Measurements from ENCODE around the gene SLC41A1. TPM values are rescaled to one million over a fixed set of nuclear protein-coding genes. Genes with fewer than 3 reads are reported as not detected.
"Not testable (repeated sequence)": the region's sequence is repeated elsewhere in the genome, so short reads cannot be mapped to it uniquely, and the experiment has no call there.

Gene SLC41A1
- 10 to 100 TPM; 31.5 to 31.6 TPM for total RNA-seq

- H3K27ac Mint-ChIP-seq, result peak within 1 kb of the TSS; percentile 76
- H3K4me3 Mint-ChIP-seq, result peak within 1 kb of the TSS; percentile 89
- H3K36me3 Mint-ChIP-seq, result peaks cover 14% of the 10 kb centered on the region
- peak; percentile 85 for DNase-seq
- peaks cover 46% of the 10 kb centered on the region for H3K4me1 Mint-ChIP-seq
- H3K27me3 Mint-ChIP-seq, result no peaks in the 10 kb centered on the region
- no peaks in the 10 kb centered on the region for H3K9me3 Mint-ChIP-seq
Measured at GRCh38 chr1:205812878-205813754, at the start of gene SLC41A1. SLC41A1 (minus strand) TSS chr1:205813198; CDS start chr1:205810441, 2,757 bp downstream.

GRCh38 chr1:205861540-205861939 is 48.5 kb upstream of the SLC41A1 start:
- H3K27ac Mint-ChIP-seq, result no peak overlapping the region
- H3K9me3 Mint-ChIP-seq, result no peaks in the 10 kb centered on the region
- no peak overlapping the region for H3K4me3 Mint-ChIP-seq
- H3K27me3 Mint-ChIP-seq, result no peaks in the 10 kb centered on the region
- peaks cover 5% of the 10 kb centered on the region for H3K36me3 Mint-ChIP-seq
- DNase-seq, result no peak
- H3K4me1 Mint-ChIP-seq, result peaks cover 1% of the 10 kb centered on the region

GRCh38 chr1:205858141-205858961 is 45.4 kb upstream of the SLC41A1 start:
- Mint-ChIP-seq H3K9me3 (peaks cover 10% of the 10 kb centered on the region), H3K4me3 (no peak overlapping the region), H3K27ac (peak overlapping the region; percentile 1), H3K4me1 (peaks cover 1% of the 10 kb centered on the region), H3K36me3 (peaks cover 8% of the 10 kb centered on the region), H3K27me3 (no peaks in the 10 kb centered on the region)
- no peak for DNase-seq

- H3K9me3 Mint-ChIP-seq, result peaks cover 10% of the 10 kb centered on the region
- not testable (repeated sequence) for DNase-seq, H3K27ac Mint-ChIP-seq, H3K4me3 Mint-ChIP-seq, H3K27me3 Mint-ChIP-seq, H3K4me1 Mint-ChIP-seq
- H3K36me3 Mint-ChIP-seq, result peaks cover 11% of the 10 kb centered on the region
Measured at GRCh38 chr1:205857501-205857900, 44.5 kb upstream of the SLC41A1 start.

GRCh38 chr1:205856433-205856832 is 43.4 kb upstream of the SLC41A1 start:
- Mint-ChIP-seq H3K27ac (no peak overlapping the region), H3K27me3 (no peaks in the 10 kb centered on the region), H3K9me3 (peaks cover 10% of the 10 kb centered on the region), H3K36me3 (peaks cover 11% of the 10 kb centered on the region), H3K4me1 (peaks cover 1% of the 10 kb centered on the region), H3K4me3 (no peak overlapping the region)
- no peak for DNase-seq

DNA sequence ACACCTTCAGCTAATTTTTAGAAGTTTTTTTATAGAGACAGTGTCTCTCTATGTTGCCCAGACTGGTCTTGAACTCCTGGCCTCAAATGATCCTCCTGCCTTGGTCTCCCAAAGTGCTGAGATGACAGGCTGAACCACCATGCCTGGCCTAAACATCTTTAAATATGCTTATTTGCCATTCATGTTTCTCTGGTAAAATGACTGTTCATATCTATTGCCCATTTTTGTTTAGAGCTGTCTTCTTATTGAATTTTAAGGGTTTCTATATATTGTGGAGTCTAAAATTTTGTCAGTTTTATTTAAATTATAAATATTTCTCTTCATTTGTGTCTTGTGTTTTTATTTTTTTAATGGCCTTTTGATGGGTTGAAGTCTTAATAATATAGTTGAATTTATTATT is 40.0 kb upstream of the SLC41A1 start:
- Mint-ChIP-seq H3K9me3 (peaks cover 10% of the 10 kb centered on the region), H3K27me3 (no peaks in the 10 kb centered on the region), H3K4me1 (peaks cover 19% of the 10 kb centered on the region), H3K27ac (no peak overlapping the region), H3K4me3 (no peak overlapping the region), H3K36me3 (peaks cover 10% of the 10 kb centered on the region)
- no peak for DNase-seq

- H3K9me3 Mint-ChIP-seq, result peaks cover 10% of the 10 kb centered on the region
- no peak overlapping the region for H3K27ac Mint-ChIP-seq
- H3K4me1 Mint-ChIP-seq, result peaks cover 23% of the 10 kb centered on the region
- no peaks in the 10 kb centered on the region for H3K27me3 Mint-ChIP-seq
- no peak for DNase-seq
- no peak overlapping the region for H3K4me3 Mint-ChIP-seq
- H3K36me3 Mint-ChIP-seq, result peaks cover 10% of the 10 kb centered on the region
Measured at GRCh38 chr1:205851993-205852392, 39.0 kb upstream of the SLC41A1 start.

DNA sequence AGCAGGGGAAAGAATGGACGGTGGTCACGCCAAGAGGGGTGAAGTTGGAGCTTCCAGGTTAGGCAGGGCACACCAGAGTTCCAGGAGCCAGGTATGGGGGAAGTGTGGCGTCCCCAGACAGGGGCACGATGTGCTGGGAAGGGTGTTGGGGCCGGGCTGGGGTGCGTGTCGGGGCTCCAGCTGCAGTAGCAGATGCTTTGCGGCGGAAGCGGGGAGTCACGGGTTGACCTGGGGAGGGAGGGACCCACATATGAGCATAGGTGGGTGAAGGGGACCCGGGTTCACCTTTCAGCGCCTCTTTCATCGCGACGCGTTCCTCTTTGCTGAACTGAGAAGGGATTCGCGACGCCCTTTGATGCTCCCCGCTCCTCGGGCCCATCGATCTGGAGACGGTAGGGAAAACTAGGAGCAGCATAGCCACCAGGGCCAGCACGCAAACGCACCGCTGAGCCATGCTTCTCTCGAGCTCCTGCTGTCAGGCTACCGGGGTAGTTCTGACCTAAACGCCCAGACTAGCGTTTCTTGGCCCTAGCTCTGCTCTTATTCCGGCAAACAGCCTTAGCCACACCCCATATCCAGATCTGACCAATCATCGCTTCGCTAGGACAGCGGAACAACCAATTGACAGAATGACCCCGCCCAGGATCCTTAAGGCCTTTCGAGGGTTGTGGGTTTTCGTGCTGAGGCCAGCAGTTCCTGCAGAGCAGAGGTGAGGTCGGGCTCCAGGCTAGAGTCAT is 36.8 kb upstream of the SLC41A1 start, which contains the start of gene PM20D1:
Gene PM20D1, minus strand, starts transcription at position 514 of the 737 bp plus-strand sequence. Its CDS starts 60 bp downstream, at position 454.
- peaks cover 23% of the 10 kb centered on the region for H3K4me1 Mint-ChIP-seq
- H3K27me3 Mint-ChIP-seq, result no peaks in the 10 kb centered on the region
- no peaks in the 10 kb centered on the region for H3K9me3 Mint-ChIP-seq
- peaks cover 4% of the 10 kb centered on the region for H3K36me3 Mint-ChIP-seq
- H3K27ac Mint-ChIP-seq, result peak within 1 kb of the TSS; percentile 59
- peak; percentile 76 for DNase-seq
- H3K4me3 Mint-ChIP-seq, result peak within 1 kb of the TSS; percentile 79

DNA sequence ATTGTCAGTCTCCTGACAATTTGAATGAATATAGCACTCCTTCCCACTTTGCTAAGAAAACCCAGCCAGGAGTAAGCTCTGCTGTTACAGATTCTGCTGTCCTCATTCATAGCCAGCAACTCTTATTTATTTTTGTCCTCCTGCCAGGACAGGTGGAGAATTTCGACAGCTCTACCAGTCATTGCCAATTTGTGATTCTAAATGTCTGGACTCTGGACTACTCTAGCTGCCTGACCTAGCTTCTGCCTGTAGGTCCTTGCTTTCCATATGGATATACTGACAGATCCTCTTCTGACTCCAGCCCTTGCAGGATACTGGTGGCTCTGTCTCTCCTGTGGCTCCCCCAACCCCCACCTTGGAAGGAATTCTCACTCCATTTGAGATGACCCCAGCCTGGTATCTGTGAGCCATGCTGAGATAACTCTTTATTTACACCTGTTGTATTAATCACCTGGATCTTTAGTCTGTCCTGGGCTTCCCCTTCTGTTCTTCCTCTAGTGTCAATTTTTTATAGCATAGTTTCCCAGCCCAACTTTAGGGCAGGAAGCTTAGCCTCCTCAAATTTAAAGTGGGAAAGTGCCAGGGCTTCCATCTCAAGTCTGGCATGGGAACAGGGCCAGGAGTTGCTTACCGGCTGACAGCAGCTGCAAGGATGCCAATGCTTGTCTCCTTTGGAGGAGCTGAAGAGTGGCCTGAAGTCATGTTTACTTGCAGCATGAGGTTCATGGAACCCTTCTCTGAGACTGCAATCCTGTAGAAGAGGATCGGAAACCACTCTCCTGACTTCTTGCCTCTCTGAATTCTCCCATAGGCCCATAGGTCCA is 30.2 kb upstream of the SLC41A1 start:
- no peak for DNase-seq
- Mint-ChIP-seq H3K27ac (no peak overlapping the region), H3K4me1 (peaks cover 6% of the 10 kb centered on the region), H3K36me3 (no peaks in the 10 kb centered on the region), H3K27me3 (no peaks in the 10 kb centered on the region), H3K4me3 (no peak overlapping the region), H3K9me3 (no peaks in the 10 kb centered on the region)

DNA sequence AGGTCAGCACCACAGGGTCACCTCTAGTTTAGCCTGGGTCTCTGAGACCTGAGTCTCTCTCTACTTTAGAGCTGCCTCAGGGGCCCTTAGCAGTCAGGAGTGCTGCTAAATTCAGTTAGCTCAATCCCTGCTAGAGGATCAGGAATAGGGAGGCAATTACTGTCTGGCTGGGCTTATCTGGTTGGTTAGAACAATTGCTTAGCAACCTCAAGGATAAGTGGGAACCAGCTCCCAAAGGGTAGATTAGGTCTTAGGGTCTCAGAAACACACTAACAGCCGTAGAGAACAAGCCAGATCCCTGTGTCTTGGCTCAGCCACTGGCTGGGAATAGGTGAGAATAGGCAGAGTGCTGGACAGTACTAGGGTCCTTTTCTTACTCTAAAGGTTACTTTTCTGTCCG is 29.2 kb upstream of the SLC41A1 start:
- H3K27ac Mint-ChIP-seq, result no peak overlapping the region
- no peaks in the 10 kb centered on the region for H3K4me1 Mint-ChIP-seq
- no peaks in the 10 kb centered on the region for H3K36me3 Mint-ChIP-seq
- no peaks in the 10 kb centered on the region for H3K27me3 Mint-ChIP-seq
- no peaks in the 10 kb centered on the region for H3K9me3 Mint-ChIP-seq
- no peak overlapping the region for H3K4me3 Mint-ChIP-seq
- no peak for DNase-seq

- H3K36me3 Mint-ChIP-seq, result no peaks in the 10 kb centered on the region
- H3K4me1 Mint-ChIP-seq, result no peaks in the 10 kb centered on the region
Measured at GRCh38 chr1:205840146-205840923, 27.3 kb upstream of the SLC41A1 start.

GRCh38 chr1:205837382-205837970 is 24.5 kb upstream of the SLC41A1 start:
- no peak overlapping the region for H3K4me3 Mint-ChIP-seq
- no peak for DNase-seq
- H3K4me1 Mint-ChIP-seq, result no peaks in the 10 kb centered on the region
- no peak overlapping the region for H3K27ac Mint-ChIP-seq
- H3K27me3 Mint-ChIP-seq, result no peaks in the 10 kb centered on the region
- H3K9me3 Mint-ChIP-seq, result no peaks in the 10 kb centered on the region
- no peaks in the 10 kb centered on the region for H3K36me3 Mint-ChIP-seq

More at GRCh38 chr1:205840146-205840923, 27.3 kb upstream of the SLC41A1 start:
- Mint-ChIP-seq H3K4me3 (no peak overlapping the region), H3K9me3 (no peaks in the 10 kb centered on the region), H3K27me3 (no peaks in the 10 kb centered on the region), H3K27ac (no peak overlapping the region)
- DNase-seq, result no peak

DNA sequence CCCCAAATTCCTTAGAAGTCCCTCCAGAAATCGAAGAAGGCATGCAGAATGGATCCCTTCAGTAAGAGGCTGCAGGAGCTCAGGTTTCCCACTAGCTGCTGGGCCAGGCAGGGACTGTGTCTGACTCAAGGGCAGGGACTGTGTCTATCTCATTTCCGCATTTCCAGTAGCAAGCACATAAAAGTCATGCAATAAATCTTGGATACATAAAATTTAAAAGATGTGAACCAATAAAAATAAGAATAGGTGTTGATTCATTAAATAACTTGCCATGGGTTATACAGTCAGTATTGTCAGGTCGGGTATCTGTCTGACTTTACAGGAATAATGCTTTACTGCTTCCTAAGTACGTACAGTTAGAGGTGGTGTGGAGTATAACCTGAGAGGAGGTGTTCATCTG is 21.8 kb upstream of the SLC41A1 start:
- H3K4me3 Mint-ChIP-seq, result no peak overlapping the region
- no peak overlapping the region for H3K27ac Mint-ChIP-seq
- H3K36me3 Mint-ChIP-seq, result no peaks in the 10 kb centered on the region
- no peaks in the 10 kb centered on the region for H3K27me3 Mint-ChIP-seq
- no peak for DNase-seq
- H3K4me1 Mint-ChIP-seq, result no peaks in the 10 kb centered on the region
- no peaks in the 10 kb centered on the region for H3K9me3 Mint-ChIP-seq
